ENCODE data around the gene CAPN11. TPM values are rescaled to one million over a fixed set of nuclear protein-coding genes. Genes with fewer than 3 reads are reported as not detected.

Gene CAPN11
- total RNA-seq, 1 experiment from 2014 or later: not detected

GRCh38 chr6:44171899-44172546 is 13.4 kb downstream of the CAPN11 start:
- no TSS peak for BruUV-seq (replicated peaks)
- H3K27me3 ChIP-seq (ENCODE audit: insufficient read depth, low read length): no peaks in the 10 kb centered on the region; the same call in 1 of the 2 replicates
- no peak overlapping the region for H3K27ac ChIP-seq (ENCODE audit: low read depth, low read length)
- CTCF ChIA-PET: interaction anchor here (0.6 to 1.9 kb wide), 14 partner anchors 11 to 167 kb away, joined by 3 to 8 read pairs (median 5); partner anchors contain the start of gene SLC29A1
- H3K9me2 ChIP-seq (ENCODE audit: insufficient read depth): no peaks in the 10 kb centered on the region
- no peak overlapping the region for H3K9ac ChIP-seq (ENCODE audit: low read length)
- H3K36me3 ChIP-seq (ENCODE audit: control insufficient read depth in 1 of 2, insufficient read depth in 2 of 2, low read length in 2 of 2): no peaks in the 10 kb centered on the region
- H3K9me3 ChIP-seq (ENCODE audit: control insufficient read depth in 1 of 2, insufficient read depth in 1 of 2, low read depth in 1 of 2, low read length in 2 of 2): no peaks in the 10 kb centered on the region
- RAD21 ChIA-PET (ENCODE audit: low non-redundant PET in 1 of 2, low total read pairs in 2 of 2, uncharacterized antibody in 2 of 2, unreplicated experiment in 2 of 2): interaction anchor here in 1 of 2 experiments (0.5 to 1.3 kb wide), 3 partner anchors 28 to 85 kb away, joined by 3 to 4 read pairs (median 3); partner anchors contain the start of gene SLC35B2
- intact Hi-C loops (cut with micrococcal nuclease): loop anchor here (1.0 to 5.0 kb wide), 3 partner anchors 62 to 165 kb away; partner anchors contain the start of gene SLC35B2
- H2AFZ ChIP-seq (ENCODE audit: low read depth, low read length, poor library complexity, severe bottlenecking): peak overlapping the region; percentile 5
- H3K79me2 ChIP-seq (ENCODE audit: insufficient read depth, low read length): no peaks in the 10 kb centered on the region
- H3K4me1 ChIP-seq (ENCODE audit: control insufficient read depth in 1 of 2, insufficient read depth in 2 of 2, low read length in 2 of 2): peaks cover 3 to 20% of the 10 kb centered on the region in 2 experiments; a peak in 3 of 4 replicates
- H3K4me3 ChIP-seq (replicated peaks in 1 of 2; ENCODE audit: low read depth in 1 of 2, low read length in 2 of 2): no peak overlapping the region
- POLR2A ChIA-PET: interaction anchor here (1.6 to 1.7 kb wide), 2 partner anchors 75 to 85 kb away, joined by 6 to 7 read pairs; partner anchors contain the start of genes HSP90AB1 and SLC35B2
- no peak; the same call in 1 of the 2 replicates for ATAC-seq
- peak overlapping the region; percentile 8; the same call in 1 of the 2 replicates for H3K4me2 ChIP-seq (ENCODE audit: low read length)
- no peak for DNase-seq (ENCODE audit: low read depth, low spot score)
- TF ChIP-seq SP1 (IDR thresholded peaks at IDR 0.05; ENCODE audit: low read depth) (no peak), ZBTB33 (IDR thresholded peaks at IDR 0.05; ENCODE audit: extremely low read depth, insufficient replicate concordance, low read length) (no peak), FOSL1 (IDR thresholded peaks at IDR 0.05; ENCODE audit: low read depth) (no peak), ELF1 (IDR thresholded peaks at IDR 0.05; ENCODE audit: borderline replicate concordance, low read depth) (no peak), CBX3 (IDR thresholded peaks at IDR 0.05; ENCODE audit: low read depth) (no peak)
- no peaks in the 10 kb centered on the region for H4K20me1 ChIP-seq (ENCODE audit: insufficient read depth)

Measured in HCT116 (cell line).